ENCODE results near the gene LRRC55. TPM values are rescaled to one million over a fixed set of nuclear protein-coding genes. Genes with fewer than 3 reads are reported as not detected.

Gene LRRC55
- total RNA-seq, 2 donors from 2014 or later, result 0.04 TPM; not detected in 1

- Histone ChIP-seq H3K9me3 (ENCODE audit: control insufficient read depth, low read length) (no peaks in the 10 kb centered on the region), H3K27me3 (ENCODE audit: control insufficient read depth, insufficient read depth, low read length, poor library complexity, severe bottlenecking) (peaks cover 37% of the 10 kb centered on the region), H3K27ac (ENCODE audit: low read depth, low read length) (no peak overlapping the region), H3K4me3 (ENCODE audit: low read length) (peak overlapping the region; percentile 70), H3K4me1 (ENCODE audit: control insufficient read depth, insufficient read depth, low read length) (no peaks in the 10 kb centered on the region), H3K36me3 (ENCODE audit: control insufficient read depth, insufficient read depth, low read length) (no peaks in the 10 kb centered on the region), H3K9ac (ENCODE audit: extremely low read depth, low read length, poor library complexity, severe bottlenecking) (no peak overlapping the region)
- Mint-ChIP-seq H3K27ac (no peak overlapping the region), H3K4me1 (peaks cover 12% of the 10 kb centered on the region), H3K27me3 (ENCODE audit: insufficient read depth) (peaks cover 45% of the 10 kb centered on the region), H3K4me3 (peak overlapping the region; percentile 65), H3K36me3 (ENCODE audit: low read depth) (no peaks in the 10 kb centered on the region), H3K9me3 (no peaks in the 10 kb centered on the region)
- 73 to 84% methylated on average over 2 of the region's 2 CpGs for WGBS, 2 experiments (ENCODE audit: insufficient coverage in 1 of 2, insufficient read length in 1 of 2)
- no peak for DNase-seq
- no peak for TF ChIP-seq CTCF (conservative IDR thresholded peaks at IDR 0.05)
Observed at GRCh38 chr11:57180964-57181363, 789 bp upstream of the LRRC55 start.

- Histone ChIP-seq H3K4me1 (ENCODE audit: control insufficient read depth, insufficient read depth, low read length) (no peaks in the 10 kb centered on the region), H3K36me3 (ENCODE audit: control insufficient read depth, insufficient read depth, low read length) (no peaks in the 10 kb centered on the region), H3K27me3 (ENCODE audit: control insufficient read depth, insufficient read depth, low read length, poor library complexity, severe bottlenecking) (peaks cover 37% of the 10 kb centered on the region), H3K4me3 (ENCODE audit: low read length) (no peak overlapping the region), H3K27ac (ENCODE audit: low read depth, low read length) (no peak overlapping the region), H3K9ac (ENCODE audit: extremely low read depth, low read length, poor library complexity, severe bottlenecking) (no peak overlapping the region), H3K9me3 (ENCODE audit: control insufficient read depth, low read length) (no peaks in the 10 kb centered on the region)
- 96 to 97% methylated on average over 2 to 3 of the region's 3 CpGs for WGBS, 2 experiments (ENCODE audit: insufficient coverage in 1 of 2, insufficient read length in 1 of 2)
- Mint-ChIP-seq H3K27ac (no peak overlapping the region), H3K4me1 (peaks cover 12% of the 10 kb centered on the region), H3K4me3 (no peak overlapping the region), H3K27me3 (ENCODE audit: insufficient read depth) (peaks cover 45% of the 10 kb centered on the region), H3K36me3 (ENCODE audit: low read depth) (no peaks in the 10 kb centered on the region), H3K9me3 (no peaks in the 10 kb centered on the region)
- TF ChIP-seq CTCF (conservative IDR thresholded peaks at IDR 0.05), result no peak
- no peak for DNase-seq
Observed at GRCh38 chr11:57182896-57183295, 1.1 kb downstream of the LRRC55 start.

- H3K4me3 ChIP-seq (ENCODE audit: low read length), result no peak overlapping the region
- no peaks in the 10 kb centered on the region for H3K9me3 ChIP-seq (ENCODE audit: control insufficient read depth, low read length)
- no peak overlapping the region for H3K27ac ChIP-seq (ENCODE audit: low read depth, low read length)
- Mint-ChIP-seq H3K27ac (no peak overlapping the region), H3K4me1 (peaks cover 2% of the 10 kb centered on the region), H3K9me3 (no peaks in the 10 kb centered on the region), H3K27me3 (ENCODE audit: insufficient read depth) (peaks cover 4% of the 10 kb centered on the region), H3K4me3 (no peak overlapping the region), H3K36me3 (ENCODE audit: low read depth) (no peaks in the 10 kb centered on the region)
- H3K4me1 ChIP-seq (ENCODE audit: control insufficient read depth, insufficient read depth, low read length), result no peaks in the 10 kb centered on the region
- no peak overlapping the region for H3K9ac ChIP-seq (ENCODE audit: extremely low read depth, low read length, poor library complexity, severe bottlenecking)
- H3K27me3 ChIP-seq (ENCODE audit: control insufficient read depth, insufficient read depth, low read length, poor library complexity, severe bottlenecking), result no peaks in the 10 kb centered on the region
- no peaks in the 10 kb centered on the region for H3K36me3 ChIP-seq (ENCODE audit: control insufficient read depth, insufficient read depth, low read length)
- DNase-seq, result no peak
- no peak for TF ChIP-seq CTCF (conservative IDR thresholded peaks at IDR 0.05)
- 95 to 96% methylated on average over 4 of the region's 4 CpGs for WGBS, 2 experiments (ENCODE audit: insufficient coverage in 1 of 2, insufficient read length in 1 of 2)
Observed at GRCh38 chr11:57190548-57190947, 8.8 kb downstream of the LRRC55 start.
